ENCODE measurements around the gene AGBL1.

GRCh38 chr15:86756688-86757087 lies 677.0 kb downstream of the AGBL1 start:
- TF ChIP-seq CTCF (IDR thresholded peaks at IDR 0.05) (no peak), POLR2A (IDR thresholded peaks at IDR 0.05) (no peak), EP300 (IDR thresholded peaks at IDR 0.05) (no peak), POLR2AphosphoS5 (IDR thresholded peaks at IDR 0.05) (no peak)
